T-helper 1 cell treated with Interleukin-12 subunit alpha and Interleukin-12 subunit beta and Interleukin-4 antibody, amounts not matched to agents 30 μg/mL and 1 μg/mL, for 36 hours (primary cell): ENCODE results near the gene KIAA0825.

Experiments used
- H3K27ac Mint-ChIP-seq: one replicate; pipeline ENCODE4 v1.8.0; 2021; ENCODE audit warnings: mild to moderate bottlenecking, mixed read lengths
- H3K27me3 Mint-ChIP-seq: one replicate; pipeline ENCODE4 v1.8.0; 2021; ENCODE audit warnings: low read depth, mixed read lengths
- H3K36me3 Mint-ChIP-seq: one replicate; pipeline ENCODE4 v1.8.0; 2021; ENCODE audit warnings: low read depth, mixed read lengths
- H3K4me1 Mint-ChIP-seq: one replicate; pipeline ENCODE4 v1.8.0; 2021; ENCODE audit warnings: low read depth, mixed read lengths
- H3K4me3 Mint-ChIP-seq: one replicate; pipeline ENCODE4 v1.8.0; 2021; ENCODE audit warnings: mild to moderate bottlenecking, moderate library complexity, mixed read lengths
- H3K9me3 Mint-ChIP-seq: one replicate; pipeline ENCODE4 v1.8.0; 2021; ENCODE audit warnings: mixed read lengths

KIAA0825 gene

DNA sequence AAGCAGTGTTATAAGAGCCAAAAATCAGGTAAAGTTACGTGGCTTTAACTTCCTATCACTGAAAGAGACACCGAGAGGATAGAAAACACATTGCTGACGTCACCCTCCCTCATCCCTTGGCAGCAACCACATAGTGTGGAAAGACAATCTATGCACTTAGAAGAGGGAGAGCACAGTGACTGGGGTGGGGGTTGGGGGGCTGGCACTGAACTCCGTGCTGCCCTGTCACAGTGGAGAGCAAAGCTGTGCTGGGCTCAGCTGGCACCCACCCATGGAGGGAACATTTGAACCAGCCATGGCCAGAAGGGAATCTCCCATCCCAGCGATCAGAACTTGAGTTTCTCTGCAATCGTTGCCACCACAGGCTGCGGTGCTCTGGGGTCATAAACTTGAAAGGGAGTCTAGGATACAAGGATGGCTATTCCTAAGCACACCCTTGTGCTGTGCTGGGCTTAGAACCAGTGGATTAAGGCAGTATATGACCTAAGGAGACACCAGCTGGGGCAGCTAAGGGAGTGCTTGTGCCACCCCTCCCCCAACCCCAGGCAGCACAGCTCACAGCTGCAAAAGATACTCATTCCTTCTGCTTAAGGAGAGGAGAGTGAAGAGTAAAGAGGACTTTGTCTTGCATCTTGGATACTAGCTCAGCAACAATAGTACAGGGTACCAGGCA lies 73.4 kb downstream of the KIAA0825 start:
- Mint-ChIP-seq H3K4me3 (no peak overlapping the region), H3K9me3 (peaks cover 29% of the 10 kb centered on the region), H3K36me3 (peaks cover 19% of the 10 kb centered on the region), H3K27ac (peak overlapping the region; percentile 21), H3K27me3 (no peaks in the 10 kb centered on the region), H3K4me1 (peaks cover 6% of the 10 kb centered on the region)

DNA sequence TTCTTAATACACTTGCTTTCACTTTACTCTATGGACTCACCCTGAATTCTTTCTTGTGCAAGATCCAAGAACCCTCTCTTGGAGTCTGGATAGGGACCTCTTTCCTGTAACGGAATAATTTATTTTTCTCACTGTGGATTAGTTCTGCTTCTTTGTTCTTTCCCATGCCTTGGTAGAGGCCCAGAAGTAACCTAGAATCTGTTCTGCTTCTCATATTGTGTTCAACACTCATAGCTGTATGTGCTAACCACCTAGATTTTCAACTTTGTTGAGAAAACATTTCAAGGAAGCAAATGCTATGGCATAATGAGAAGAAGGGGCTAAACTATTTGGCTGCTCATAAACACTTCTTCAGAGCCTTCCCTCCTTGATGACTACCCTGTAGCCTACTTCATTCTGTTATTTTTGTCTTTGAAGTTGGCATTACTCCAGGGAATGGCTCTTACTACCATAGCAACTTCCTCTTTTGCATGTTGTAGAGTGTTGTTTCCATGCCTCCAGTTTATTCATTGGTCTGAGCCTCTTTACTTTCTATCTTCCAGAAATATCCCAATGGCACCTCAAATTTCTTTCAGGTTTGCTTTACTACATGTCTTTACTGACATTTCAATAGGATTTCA lies 74.3 kb downstream of the KIAA0825 start:
- no peak overlapping the region for H3K4me3 Mint-ChIP-seq
- no peaks in the 10 kb centered on the region for H3K27me3 Mint-ChIP-seq
- H3K36me3 Mint-ChIP-seq = peaks cover 20% of the 10 kb centered on the region
- peaks cover 6% of the 10 kb centered on the region for H3K4me1 Mint-ChIP-seq
- H3K9me3 Mint-ChIP-seq = peaks cover 28% of the 10 kb centered on the region
- H3K27ac Mint-ChIP-seq = no peak overlapping the region

GRCh38 chr5:94540856-94541494 lies 77.4 kb downstream of the KIAA0825 start:
- H3K9me3 Mint-ChIP-seq = peaks cover 35% of the 10 kb centered on the region
- no peak overlapping the region for H3K4me3 Mint-ChIP-seq
- peaks cover 6% of the 10 kb centered on the region for H3K4me1 Mint-ChIP-seq
- no peak overlapping the region for H3K27ac Mint-ChIP-seq
- H3K36me3 Mint-ChIP-seq = peaks cover 22% of the 10 kb centered on the region
- H3K27me3 Mint-ChIP-seq = no peaks in the 10 kb centered on the region

GRCh38 chr5:94538260-94538659 lies 80.1 kb downstream of the KIAA0825 start:
- H3K27ac Mint-ChIP-seq = no peak overlapping the region
- peaks cover 17% of the 10 kb centered on the region for H3K36me3 Mint-ChIP-seq
- H3K27me3 Mint-ChIP-seq = no peaks in the 10 kb centered on the region
- H3K9me3 Mint-ChIP-seq = peaks cover 30% of the 10 kb centered on the region
- no peaks in the 10 kb centered on the region for H3K4me1 Mint-ChIP-seq
- no peak overlapping the region for H3K4me3 Mint-ChIP-seq

DNA sequence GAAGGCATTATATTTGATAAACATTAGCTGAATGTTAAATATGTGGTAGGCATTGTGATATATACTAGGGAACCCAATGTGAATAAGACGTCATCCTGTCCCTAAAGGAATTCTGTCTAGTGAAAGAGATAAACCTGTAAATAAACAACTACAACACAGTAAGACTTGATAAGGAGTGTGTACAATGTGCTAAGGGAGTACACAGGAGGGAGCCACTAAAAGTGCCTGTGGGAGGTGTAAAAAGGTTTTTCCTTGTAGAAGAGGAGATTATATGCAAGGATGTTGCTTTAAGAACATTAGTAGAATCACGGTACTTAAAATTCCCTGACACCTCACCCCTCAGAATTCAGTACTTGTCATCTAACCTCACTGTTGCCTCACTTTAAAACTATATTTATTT lies 91.7 kb downstream of the KIAA0825 start:
- H3K4me3 Mint-ChIP-seq = no peak overlapping the region
- no peaks in the 10 kb centered on the region for H3K9me3 Mint-ChIP-seq
- no peak overlapping the region for H3K27ac Mint-ChIP-seq
- no peaks in the 10 kb centered on the region for H3K27me3 Mint-ChIP-seq
- H3K4me1 Mint-ChIP-seq = peaks cover 5% of the 10 kb centered on the region
- H3K36me3 Mint-ChIP-seq = no peaks in the 10 kb centered on the region

DNA sequence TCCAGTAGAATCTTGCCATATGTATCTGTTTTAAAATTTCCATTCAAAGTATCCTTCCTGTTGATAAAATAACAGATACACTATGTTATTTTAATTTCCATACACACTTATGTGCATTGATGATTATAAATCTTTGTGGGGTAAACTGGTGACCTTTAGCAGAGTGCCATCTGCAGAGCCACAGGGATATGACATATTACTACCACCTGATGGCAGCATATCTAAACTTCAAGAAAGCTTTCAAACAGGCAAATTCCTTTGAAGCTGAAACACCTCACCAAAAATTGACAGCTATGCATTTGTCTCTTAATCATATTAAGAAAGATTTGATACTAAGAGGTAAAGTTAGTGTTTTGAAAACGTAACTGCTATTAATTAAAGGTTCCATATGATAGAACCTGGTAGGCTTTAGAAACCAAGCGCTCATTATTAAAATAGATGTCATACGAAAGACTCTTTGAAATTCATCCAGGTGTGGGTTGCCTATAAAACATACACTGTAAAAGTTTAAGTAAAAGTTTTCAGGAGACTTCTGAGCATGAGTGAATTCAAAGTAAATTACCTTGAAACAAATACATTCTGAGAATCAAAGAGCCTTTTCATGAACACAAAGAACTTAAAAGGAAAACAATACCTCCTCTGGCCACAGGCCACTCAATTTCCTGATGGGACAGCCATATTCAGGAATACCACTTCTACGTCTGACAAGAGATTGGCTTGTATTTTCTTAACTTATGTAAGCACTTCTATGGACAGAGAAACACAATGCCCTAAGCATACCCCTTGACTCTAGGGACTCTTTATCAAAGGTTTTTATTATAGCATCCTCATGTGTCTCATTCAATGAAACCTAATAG lies 93.3 kb downstream of the KIAA0825 start:
- peaks cover 5% of the 10 kb centered on the region for H3K4me1 Mint-ChIP-seq
- H3K27me3 Mint-ChIP-seq = no peaks in the 10 kb centered on the region
- no peaks in the 10 kb centered on the region for H3K36me3 Mint-ChIP-seq
- no peak overlapping the region for H3K4me3 Mint-ChIP-seq
- no peaks in the 10 kb centered on the region for H3K9me3 Mint-ChIP-seq
- no peak overlapping the region for H3K27ac Mint-ChIP-seq

DNA sequence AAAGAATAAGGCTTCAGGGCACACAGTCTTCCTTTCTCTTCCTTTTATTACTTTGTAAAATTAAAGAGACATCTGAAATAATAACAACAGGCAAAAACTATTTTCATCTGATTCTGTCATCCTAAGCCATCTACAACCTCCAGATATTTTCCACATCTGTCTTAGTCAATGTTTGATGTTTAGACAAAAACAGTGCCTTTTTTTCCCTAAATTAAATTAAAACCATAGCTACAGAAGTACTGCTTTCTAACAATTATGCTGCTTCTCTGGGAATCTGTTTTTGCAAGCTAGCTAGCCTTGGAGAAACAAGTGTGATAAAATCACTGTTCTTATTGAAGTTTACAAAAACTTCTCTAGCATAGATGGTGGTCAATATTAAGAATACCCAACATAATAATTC lies 95.4 kb downstream of the KIAA0825 start:
- H3K36me3 Mint-ChIP-seq = no peaks in the 10 kb centered on the region
- peaks cover 5% of the 10 kb centered on the region for H3K4me1 Mint-ChIP-seq
- no peak overlapping the region for H3K27ac Mint-ChIP-seq

GRCh38 chr5:94522117-94522516 lies 96.3 kb downstream of the KIAA0825 start:
- no peak overlapping the region for H3K27ac Mint-ChIP-seq
- H3K9me3 Mint-ChIP-seq = no peaks in the 10 kb centered on the region
- H3K4me3 Mint-ChIP-seq = no peak overlapping the region
- H3K4me1 Mint-ChIP-seq = peaks cover 5% of the 10 kb centered on the region
- no peaks in the 10 kb centered on the region for H3K27me3 Mint-ChIP-seq
- H3K36me3 Mint-ChIP-seq = no peaks in the 10 kb centered on the region

More for the DNA sequence above, 95.4 kb downstream of the KIAA0825 start:
- no peaks in the 10 kb centered on the region for H3K9me3 Mint-ChIP-seq
- no peaks in the 10 kb centered on the region for H3K27me3 Mint-ChIP-seq
- no peak overlapping the region for H3K4me3 Mint-ChIP-seq

DNA sequence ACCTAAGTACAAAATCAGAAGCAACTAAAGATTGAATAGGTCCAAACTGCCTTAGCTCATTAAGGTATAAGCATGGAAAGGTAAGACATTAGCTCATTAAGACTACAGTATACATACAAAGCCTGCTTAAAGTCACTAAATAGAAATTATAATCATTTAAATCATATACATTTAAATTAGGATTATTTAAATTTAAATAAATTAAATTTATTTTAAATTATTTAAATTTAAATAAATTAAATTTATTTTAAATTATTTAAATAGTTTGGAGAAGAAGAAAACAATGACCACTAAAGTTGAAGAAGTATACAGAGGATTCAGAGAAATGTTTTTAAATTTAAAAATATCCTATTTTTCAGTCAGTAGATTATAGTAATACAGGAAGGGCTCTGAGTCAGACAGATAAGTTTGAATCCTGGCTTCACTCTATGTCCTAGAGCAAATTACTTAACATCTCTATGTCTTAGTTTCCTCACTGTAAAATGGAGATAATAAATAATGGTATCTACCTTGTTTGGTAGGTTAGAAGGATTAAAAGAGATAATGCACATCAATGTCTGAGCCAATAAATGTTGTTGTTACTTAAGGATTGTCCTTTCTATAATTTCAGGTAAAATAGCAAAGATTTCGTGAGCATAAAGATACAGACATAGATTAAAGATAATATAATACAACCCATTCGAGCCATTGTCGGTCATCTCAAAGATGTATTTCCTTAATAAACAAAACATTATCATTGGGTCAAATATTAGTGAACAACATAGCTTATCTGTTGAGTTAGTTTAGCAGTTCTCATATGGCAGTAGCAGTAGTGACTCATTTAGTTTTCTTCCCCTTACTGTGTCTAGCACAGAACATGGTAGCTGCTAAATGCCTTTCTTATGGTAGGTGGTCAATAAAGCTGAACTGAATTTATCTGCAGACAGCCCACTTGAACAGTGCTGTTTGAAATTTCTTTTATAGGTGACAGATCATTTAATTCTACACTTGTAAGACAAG lies 100.6 kb downstream of the KIAA0825 start:
- Mint-ChIP-seq H3K9me3 (no peaks in the 10 kb centered on the region), H3K27ac (no peak overlapping the region), H3K27me3 (no peaks in the 10 kb centered on the region), H3K36me3 (no peaks in the 10 kb centered on the region), H3K4me3 (no peak overlapping the region), H3K4me1 (no peaks in the 10 kb centered on the region)

DNA sequence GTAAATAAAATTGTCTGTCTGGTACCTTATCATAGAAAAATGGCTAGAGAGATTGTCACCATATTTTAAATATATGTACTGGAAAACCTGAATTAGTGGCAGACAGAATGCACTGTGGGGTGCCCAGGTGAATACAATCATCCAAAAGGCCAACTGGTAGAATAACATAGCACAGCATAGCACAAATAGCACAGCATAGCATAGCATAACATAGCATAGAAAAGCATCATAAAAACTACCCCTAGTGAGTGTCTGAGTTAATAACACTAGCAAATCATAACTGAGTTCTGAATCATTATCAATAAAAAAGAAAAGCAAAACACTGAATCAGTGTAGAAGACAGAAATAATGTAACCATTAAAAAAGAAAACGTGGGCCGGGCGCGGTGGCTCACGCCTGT lies 102.3 kb downstream of the KIAA0825 start:
- H3K27ac Mint-ChIP-seq = no peak overlapping the region
- no peak overlapping the region for H3K4me3 Mint-ChIP-seq
- H3K27me3 Mint-ChIP-seq = no peaks in the 10 kb centered on the region
- no peaks in the 10 kb centered on the region for H3K4me1 Mint-ChIP-seq
- H3K36me3 Mint-ChIP-seq = no peaks in the 10 kb centered on the region
- H3K9me3 Mint-ChIP-seq = no peaks in the 10 kb centered on the region

- Mint-ChIP-seq H3K4me1 (no peaks in the 10 kb centered on the region), H3K9me3 (no peaks in the 10 kb centered on the region)
Measured at GRCh38 chr5:94508461-94509148, 109.8 kb downstream of the KIAA0825 start.

GRCh38 chr5:94505327-94506068 lies 112.9 kb downstream of the KIAA0825 start:
- Mint-ChIP-seq H3K4me3 (no peak overlapping the region), H3K27ac (no peak overlapping the region), H3K27me3 (peaks cover 4% of the 10 kb centered on the region)

More at GRCh38 chr5:94508461-94509148, 109.8 kb downstream of the KIAA0825 start:
- Mint-ChIP-seq H3K27me3 (peaks cover 4% of the 10 kb centered on the region), H3K36me3 (no peaks in the 10 kb centered on the region), H3K4me3 (no peak overlapping the region), H3K27ac (no peak overlapping the region)

GRCh38 chr5:94503677-94504076 lies 114.7 kb downstream of the KIAA0825 start:
- Mint-ChIP-seq H3K27ac (no peak overlapping the region), H3K9me3 (no peaks in the 10 kb centered on the region), H3K27me3 (peaks cover under 1% of the 10 kb centered on the region), H3K4me3 (no peak overlapping the region), H3K36me3 (no peaks in the 10 kb centered on the region), H3K4me1 (no peaks in the 10 kb centered on the region)

More at GRCh38 chr5:94505327-94506068, 112.9 kb downstream of the KIAA0825 start:
- H3K9me3 Mint-ChIP-seq = no peaks in the 10 kb centered on the region
- H3K4me1 Mint-ChIP-seq = no peaks in the 10 kb centered on the region
- no peaks in the 10 kb centered on the region for H3K36me3 Mint-ChIP-seq
